Ishikawa (cell line): Measurements from ENCODE around the gene DGUOK.

Experiments used
- CEBPB ChIP-seq: IDR thresholded peaks from 2 replicates; pipeline ENCODE4 v1.6.1; 2012
- CREB1 ChIP-seq: IDR thresholded peaks from 2 replicates; pipeline ENCODE4 v1.6.1; 2012; ENCODE audit warnings: low read depth
- EP300 ChIP-seq: IDR thresholded peaks from 2 replicates; pipeline ENCODE4 v1.6.1; 2012; ENCODE audit warnings: borderline replicate concordance
- FOXM1 ChIP-seq: IDR thresholded peaks from 2 replicates; pipeline ENCODE4 v1.6.1; 2012; ENCODE audit warnings: low read depth, borderline replicate concordance
- NFIC ChIP-seq: IDR thresholded peaks from 2 replicates; pipeline ENCODE4 v1.6.1; 2012
- RAD21 ChIP-seq: IDR thresholded peaks from 2 replicates; pipeline ENCODE4 v1.6.1; 2012; ENCODE audit warnings: low read depth
- REST ChIP-seq: IDR thresholded peaks from 2 replicates; pipeline ENCODE4 v1.6.1; 2012; ENCODE audit warnings: low read depth, mild to moderate bottlenecking
- TAF1 ChIP-seq: IDR thresholded peaks from 2 replicates; pipeline ENCODE4 v1.6.1; 2012; ENCODE audit warnings: low read depth, mild to moderate bottlenecking
- TCF12 ChIP-seq: IDR thresholded peaks from 2 replicates; pipeline ENCODE4 v1.6.1; 2012; ENCODE audit warnings: low read depth
- YY1 ChIP-seq: IDR thresholded peaks from 2 replicates; pipeline ENCODE4 v1.6.1; 2012; ENCODE audit warnings: low read depth
- TF ChIP-seq, protein P1 (sequence below): IDR thresholded peaks from 2 replicates; pipeline ENCODE4 v1.6.1; 2012

DNA sequence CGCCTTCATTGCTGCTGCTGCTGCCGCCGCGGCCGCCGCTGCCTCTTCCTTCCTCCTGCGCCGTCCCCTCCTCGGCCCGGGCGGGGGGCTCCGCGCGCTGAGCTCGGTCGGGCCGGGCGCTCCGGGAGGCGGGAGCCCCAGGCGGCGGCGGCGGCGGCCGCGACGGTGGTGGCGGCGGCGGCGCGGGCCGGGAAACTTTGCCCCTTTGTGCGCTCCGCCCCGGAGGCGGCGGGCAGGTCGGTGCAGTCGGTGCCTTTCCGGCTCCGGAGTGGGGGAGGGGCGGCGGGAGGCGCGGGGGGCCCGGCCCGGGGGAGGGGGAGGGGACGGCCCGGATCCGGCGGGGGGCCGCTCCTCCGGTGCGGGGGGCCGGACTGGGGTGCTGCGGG lies 58.2 kb downstream of the DGUOK start:
- TF ChIP-seq EP300 (no peak), CEBPB (no peak), RAD21 (no peak), CREB1 (no peak), FOXM1 (no peak), REST (no peak), TAF1 (no peak), NFIC (no peak), TCF12 (no peak), YY1 (no peak)
- TF ChIP-seq, protein P1, sequence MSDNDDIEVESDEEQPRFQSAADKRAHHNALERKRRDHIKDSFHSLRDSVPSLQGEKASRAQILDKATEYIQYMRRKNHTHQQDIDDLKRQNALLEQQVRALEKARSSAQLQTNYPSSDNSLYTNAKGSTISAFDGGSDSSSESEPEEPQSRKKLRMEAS = no peak
